Measurements from ENCODE around the gene IL1RAPL2. TPM values are rescaled to one million over a fixed set of nuclear protein-coding genes. Genes with fewer than 3 reads are reported as not detected.
"Not testable (repeated sequence)": the region's sequence is repeated elsewhere in the genome, so short reads cannot be mapped to it uniquely, and the experiment has no call there.

IL1RAPL2 gene
- total RNA-seq, 6 experiments from 2014 or later, result 0.13 to 0.70 (median 0.29) TPM; not detected in 1

DNA sequence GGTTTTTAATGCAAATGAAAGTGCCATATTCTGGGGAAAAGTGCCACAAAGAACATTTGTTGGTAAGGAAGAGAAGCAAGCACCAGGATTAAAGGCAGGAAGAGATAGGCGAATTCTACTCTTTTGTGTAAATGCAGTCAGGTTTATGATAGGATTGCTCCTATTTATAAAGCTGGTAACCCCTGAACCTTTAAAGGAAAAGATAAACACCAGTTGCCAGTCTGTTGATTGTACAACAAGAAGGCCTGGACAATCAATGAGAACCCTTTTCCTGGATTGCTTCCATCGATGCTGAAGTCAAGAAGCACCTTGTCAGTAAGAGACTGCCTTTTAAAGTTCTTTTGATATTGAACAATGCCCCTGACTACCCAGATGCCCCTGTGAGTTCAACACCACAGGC, 1098.2 kb downstream of the IL1RAPL2 start:
- ATAC-seq, result peak in 1 of 4 donors; percentile 60
- H3K9me3 ChIP-seq, result no peaks in the 10 kb centered on the region
- intact Hi-C loops (cut with DNase I), result no loop called here
- no peaks in the 10 kb centered on the region for H3K27me3 ChIP-seq
- no peak overlapping the region for H3K27ac ChIP-seq
- TF ChIP-seq, protein P1, sequence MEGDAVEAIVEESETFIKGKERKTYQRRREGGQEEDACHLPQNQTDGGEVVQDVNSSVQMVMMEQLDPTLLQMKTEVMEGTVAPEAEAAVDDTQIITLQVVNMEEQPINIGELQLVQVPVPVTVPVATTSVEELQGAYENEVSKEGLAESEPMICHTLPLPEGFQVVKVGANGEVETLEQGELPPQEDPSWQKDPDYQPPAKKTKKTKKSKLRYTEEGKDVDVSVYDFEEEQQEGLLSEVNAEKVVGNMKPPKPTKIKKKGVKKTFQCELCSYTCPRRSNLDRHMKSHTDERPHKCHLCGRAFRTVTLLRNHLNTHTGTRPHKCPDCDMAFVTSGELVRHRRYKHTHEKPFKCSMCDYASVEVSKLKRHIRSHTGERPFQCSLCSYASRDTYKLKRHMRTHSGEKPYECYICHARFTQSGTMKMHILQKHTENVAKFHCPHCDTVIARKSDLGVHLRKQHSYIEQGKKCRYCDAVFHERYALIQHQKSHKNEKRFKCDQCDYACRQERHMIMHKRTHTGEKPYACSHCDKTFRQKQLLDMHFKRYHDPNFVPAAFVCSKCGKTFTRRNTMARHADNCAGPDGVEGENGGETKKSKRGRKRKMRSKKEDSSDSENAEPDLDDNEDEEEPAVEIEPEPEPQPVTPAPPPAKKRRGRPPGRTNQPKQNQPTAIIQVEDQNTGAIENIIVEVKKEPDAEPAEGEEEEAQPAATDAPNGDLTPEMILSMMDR (IDR thresholded peaks at IDR 0.05), result no peak
- no peak for TF ChIP-seq POLR2A (IDR thresholded peaks at IDR 0.05)
- no peaks in the 10 kb centered on the region for H3K36me3 ChIP-seq
- WGBS (ENCODE audit: insufficient coverage, low coverage, low lambda C conversion rate, missing lambda C conversion rate), result 17% methylated on average over 2 of the region's 2 CpGs
- no peak for DNase-seq
- H3K4me3 ChIP-seq, result no peak overlapping the region
- no peaks in the 10 kb centered on the region for H3K4me1 ChIP-seq

DNA sequence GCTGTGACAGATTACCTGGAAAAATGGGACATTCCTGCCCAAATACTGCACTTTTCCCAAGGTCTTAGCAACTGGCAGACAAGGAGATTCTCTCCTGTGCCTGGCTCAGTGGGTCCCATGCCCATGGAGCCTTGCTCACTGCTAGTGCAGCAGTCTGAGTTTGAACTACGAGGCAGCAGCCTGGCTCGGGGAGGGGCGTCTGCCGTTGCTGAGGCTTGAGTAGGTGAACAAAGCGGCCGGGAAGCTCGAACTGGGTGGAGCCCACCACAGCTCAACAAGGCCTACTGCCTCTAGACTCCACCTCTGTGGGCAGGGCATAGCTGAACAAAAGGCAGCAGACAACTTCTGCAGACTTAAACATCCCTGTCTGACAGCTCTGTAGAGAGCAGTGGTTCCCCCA, 1118.3 kb downstream of the IL1RAPL2 start:
- H3K27ac ChIP-seq; H3K36me3 ChIP-seq; H3K4me3 ChIP-seq; H3K9me3 ChIP-seq; H3K4me1 ChIP-seq; ATAC-seq; intact Hi-C loops (cut with DNase I); DNase-seq; H3K27me3 ChIP-seq: not testable (repeated sequence)
- 59% methylated on average over 5 of the region's 7 CpGs for WGBS (ENCODE audit: insufficient coverage, low coverage, low lambda C conversion rate, missing lambda C conversion rate)

DNA sequence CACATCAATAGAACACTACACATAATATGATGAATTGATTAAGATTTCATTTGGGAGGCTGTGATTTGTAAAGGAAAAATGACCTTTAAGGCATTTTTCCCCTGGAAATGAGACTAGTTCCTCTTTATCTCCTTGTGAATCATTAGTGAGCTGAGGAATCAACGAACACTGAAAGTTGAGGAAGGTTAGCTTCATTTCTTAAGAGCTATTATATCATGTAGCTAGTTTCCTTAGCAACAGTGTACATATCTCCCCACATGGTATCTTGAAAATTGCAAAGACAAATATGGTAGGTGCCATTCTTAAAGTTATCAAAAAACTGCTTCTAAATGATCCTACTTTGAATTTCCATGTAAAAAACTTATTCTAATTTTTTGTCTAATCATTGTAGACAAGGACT, 1128.8 kb downstream of the IL1RAPL2 start:
- intact Hi-C loops (cut with DNase I), result no loop called here
- H3K9me3 ChIP-seq, result no peaks in the 10 kb centered on the region
- ATAC-seq (no peak), DNase-seq (no peak)
- TF ChIP-seq, protein P1 (IDR thresholded peaks at IDR 0.05), result no peak
- TF ChIP-seq POLR2A (IDR thresholded peaks at IDR 0.05), result no peak
- no peaks in the 10 kb centered on the region for H3K36me3 ChIP-seq
- WGBS (ENCODE audit: insufficient coverage, low coverage, low lambda C conversion rate, missing lambda C conversion rate), result 20% methylated on average over 1 of the region's 1 CpG
- H3K27me3 ChIP-seq, result no peaks in the 10 kb centered on the region
- H3K27ac ChIP-seq, result no peak overlapping the region
- H3K4me1 ChIP-seq, result no peaks in the 10 kb centered on the region
- no peak overlapping the region for H3K4me3 ChIP-seq

DNA sequence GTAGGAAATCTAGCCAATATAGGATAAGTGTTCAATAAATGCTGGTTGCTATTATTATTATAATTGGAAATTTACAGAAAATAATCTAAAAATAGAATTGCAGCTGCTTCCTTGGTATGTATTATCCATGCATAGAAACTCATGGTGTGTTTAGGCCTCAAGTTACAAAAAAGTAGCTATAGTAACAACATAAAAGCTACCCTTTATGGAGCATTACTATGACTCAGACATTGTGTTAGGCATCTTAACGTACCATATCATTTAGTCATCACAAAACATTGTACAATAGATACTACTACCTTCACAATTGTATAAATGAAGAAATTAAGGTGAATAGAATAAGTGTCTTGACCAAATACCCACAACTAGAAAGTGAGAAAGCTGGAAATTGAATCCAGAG, 1129.5 kb downstream of the IL1RAPL2 start:
- Histone ChIP-seq H3K27me3 (no peaks in the 10 kb centered on the region), H3K36me3 (no peaks in the 10 kb centered on the region), H3K4me3 (no peak overlapping the region), H3K4me1 (no peaks in the 10 kb centered on the region), H3K9me3 (no peaks in the 10 kb centered on the region), H3K27ac (no peak overlapping the region)
- 44% methylated on average over 1 of the region's 1 CpG for WGBS (ENCODE audit: insufficient coverage, low coverage, low lambda C conversion rate, missing lambda C conversion rate)
- intact Hi-C loops (cut with DNase I), result no loop called here
- no peak for DNase-seq
- ATAC-seq, result no peak
- no peak for TF ChIP-seq POLR2A (IDR thresholded peaks at IDR 0.05)
- TF ChIP-seq, protein P1 (IDR thresholded peaks at IDR 0.05), result no peak

DNA sequence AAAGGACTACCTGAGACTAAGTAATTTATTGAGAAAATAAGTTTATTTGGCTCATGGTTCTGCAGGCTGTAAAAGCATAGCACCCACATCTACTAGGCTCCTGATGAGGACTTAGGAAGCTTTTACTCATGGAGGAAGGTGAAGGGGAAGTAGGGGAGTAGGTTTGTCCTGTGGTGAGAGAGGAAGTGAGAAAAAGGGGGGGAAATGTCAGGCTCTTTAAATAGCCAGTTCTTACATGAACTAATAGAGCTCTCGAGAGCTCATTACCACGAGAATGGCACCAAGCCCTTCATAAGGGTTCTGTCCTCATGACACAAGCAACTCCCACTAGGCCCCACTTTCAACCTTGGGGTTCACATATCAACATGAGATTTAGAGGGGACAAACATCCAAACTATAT, 1130.9 kb downstream of the IL1RAPL2 start:
- Histone ChIP-seq H3K27me3 (no peaks in the 10 kb centered on the region), H3K4me3 (no peak overlapping the region), H3K4me1 (no peaks in the 10 kb centered on the region), H3K9me3 (no peaks in the 10 kb centered on the region), H3K36me3 (no peaks in the 10 kb centered on the region), H3K27ac (no peak overlapping the region)
- ATAC-seq, result no peak
- DNase-seq, result no peak
- WGBS (ENCODE audit: insufficient coverage, low coverage, low lambda C conversion rate, missing lambda C conversion rate), result 33% methylated on average over 2 of the region's 2 CpGs
- intact Hi-C loops (cut with DNase I), result no loop called here
- TF ChIP-seq, protein P1 (IDR thresholded peaks at IDR 0.05), result no peak
- TF ChIP-seq POLR2A (IDR thresholded peaks at IDR 0.05), result no peak

Data from right lobe of liver (tissue), 6 donors.